Measurements from ENCODE around the gene EDNRA. TPM values are rescaled to one million over a fixed set of nuclear protein-coding genes. Genes with fewer than 3 reads are reported as not detected.

The EDNRA gene
- total RNA-seq, 1 experiment from 2014 or later: 2.5 TPM

- DNase-seq (ENCODE audit: low spot score) (no peak), ATAC-seq (no peak)
- no peak overlapping the region for H3K4me3 Mint-ChIP-seq
- H3K27me3 Mint-ChIP-seq (ENCODE audit: low read depth): no peaks in the 10 kb centered on the region
- H3K9me3 Mint-ChIP-seq: no peaks in the 10 kb centered on the region
- TF ChIP-seq ATF1 (CRISPR knock-in tag; IDR thresholded peaks at IDR 0.05) (no peak), NR1H2 (CRISPR knock-in tag; IDR thresholded peaks at IDR 0.05) (no peak), ATF6 (CRISPR knock-in tag; IDR thresholded peaks at IDR 0.05) (no peak), FOXK1 (CRISPR knock-in tag; IDR thresholded peaks at IDR 0.05) (no peak), NFATC4 (CRISPR knock-in tag; IDR thresholded peaks at IDR 0.05) (no peak), ELF4 (CRISPR knock-in tag; IDR thresholded peaks at IDR 0.05; ENCODE audit: low read depth) (no peak), CDX4 (CRISPR knock-in tag; IDR thresholded peaks at IDR 0.05; ENCODE audit: borderline replicate concordance) (no peak), CBFB (CRISPR knock-in tag; IDR thresholded peaks at IDR 0.05; ENCODE audit: low read depth) (no peak), ZNF512 (CRISPR knock-in tag; IDR thresholded peaks at IDR 0.05; ENCODE audit: borderline replicate concordance) (no peak), E2F1 (CRISPR knock-in tag; IDR thresholded peaks at IDR 0.05) (no peak), HMGXB4 (CRISPR knock-in tag; IDR thresholded peaks at IDR 0.05) (no peak), TCF7 (CRISPR knock-in tag; IDR thresholded peaks at IDR 0.05; ENCODE audit: low read depth) (no peak), ZNF671 (CRISPR knock-in tag; IDR thresholded peaks at IDR 0.05) (no peak), FOXP1 (CRISPR knock-in tag; IDR thresholded peaks at IDR 0.05; ENCODE audit: borderline replicate concordance) (no peak), GABPB1 (CRISPR knock-in tag; IDR thresholded peaks at IDR 0.05) (no peak), SMAD3 (CRISPR knock-in tag; IDR thresholded peaks at IDR 0.05; ENCODE audit: borderline replicate concordance) (no peak), E2F5 (CRISPR knock-in tag; IDR thresholded peaks at IDR 0.05) (no peak), ZNF121 (CRISPR knock-in tag; IDR thresholded peaks at IDR 0.05) (no peak), GRHL2 (CRISPR knock-in tag; IDR thresholded peaks at IDR 0.05; ENCODE audit: insufficient replicate concordance, severe bottlenecking) (no peak)
- H3K27ac Mint-ChIP-seq: no peak overlapping the region
- H3K36me3 Mint-ChIP-seq: 0 out of 2 replicates have a peak, but pooled peaks cover 2% of the 10 kb centered on the region
- 0 out of 2 replicates have a peak, but pooled peaks cover 7% of the 10 kb centered on the region for H3K4me1 Mint-ChIP-seq
- ChIA-PET POLR2A (no interaction called here), CTCF (no interaction called here)
Observed at GRCh38 chr4:147530723-147531122, 49.8 kb downstream of the EDNRA start.

Measured in WTC11 (cell line).